HepG2 (cell line): ENCODE data around the gene FAM120AOS. TPM values are rescaled to one million over a fixed set of nuclear protein-coding genes. Genes with fewer than 3 reads are reported as not detected.

Experiments used
- CCDC6 ChIP-seq: sonication (generic); formaldehyde crosslinking; IDR thresholded peaks from 2 replicates; pipeline ENCODE4 v1.8.1; 2022; ENCODE audit warnings: mild to moderate bottlenecking, missing genetic modification reagents, moderate library complexity
- FOXO1 ChIP-seq: sonication (generic); formaldehyde crosslinking; IDR thresholded peaks from 2 replicates; pipeline ENCODE4 v1.4.0; 2020; ENCODE audit warnings: missing genetic modification reagents
- GABPA ChIP-seq, 2 experiments: IDR thresholded peaks; 2 replicates each; pipeline ENCODE4 v1.6.1; 2011 to 2016; ENCODE audit warnings: low read depth in 2 of 2, low read length in 1 of 2, missing biosample characterization in 1 of 2, missing genetic modification characterization in 1 of 2
- HOXA3 ChIP-seq: sonication (generic); formaldehyde crosslinking; IDR thresholded peaks from 2 replicates; pipeline ENCODE4 v1.5.0; 2020; ENCODE audit warnings: missing genetic modification reagents
- MXD4 ChIP-seq: IDR thresholded peaks from 2 replicates; pipeline ENCODE4 v1.6.1; 2016; ENCODE audit warnings: mild to moderate bottlenecking, missing biosample characterization, missing genetic modification reagents
- NPAS2 ChIP-seq: sonication (generic); formaldehyde crosslinking; IDR thresholded peaks from 2 replicates; pipeline ENCODE4 v1.8.0; 2022; ENCODE audit warnings: mild to moderate bottlenecking, missing genetic modification reagents, borderline replicate concordance
- POGZ ChIP-seq: sonication (generic); formaldehyde crosslinking; IDR thresholded peaks from 2 replicates; pipeline ENCODE4 v1.4.0; 2020; ENCODE audit warnings: mild to moderate bottlenecking, missing genetic modification reagents
- SAP130 ChIP-seq: IDR thresholded peaks from 2 replicates; pipeline ENCODE4 v1.6.1; 2016; ENCODE audit warnings: low read depth
- TEAD3 ChIP-seq: optimal IDR thresholded peaks from 2 replicates; pipeline ENCODE3; 2016; ENCODE audit warnings: borderline replicate concordance
- TSC22D2 ChIP-seq: sonication (generic); formaldehyde crosslinking; IDR thresholded peaks from 2 replicates; pipeline ENCODE4 v1.5.1; 2020; ENCODE audit warnings: missing genetic modification reagents, mild to moderate bottlenecking, borderline replicate concordance
- ZC3H13 ChIP-seq: sonication (generic); formaldehyde crosslinking; IDR thresholded peaks from 2 replicates; pipeline ENCODE4 v1.8.1; 2023; ENCODE audit warnings: mild to moderate bottlenecking, missing genetic modification reagents, moderate library complexity
- ZNF143 ChIP-seq: sonication (generic); formaldehyde crosslinking; IDR thresholded peaks from 2 replicates; pipeline ENCODE4 v1.4.0; 2020; ENCODE audit warnings: missing genetic modification reagents
- ZNF367 ChIP-seq: sonication (generic); formaldehyde crosslinking; IDR thresholded peaks from 2 replicates; pipeline ENCODE4 v1.4.0; 2020; ENCODE audit warnings: missing genetic modification reagents, borderline replicate concordance
- ZNF451 ChIP-seq: sonication (generic); formaldehyde crosslinking; IDR thresholded peaks from 2 replicates; pipeline ENCODE4 v1.5.0; 2020; ENCODE audit warnings: mild to moderate bottlenecking, missing genetic modification reagents
- ZNF530 ChIP-seq: sonication (generic); formaldehyde crosslinking; IDR thresholded peaks from 2 replicates; pipeline ENCODE4 v1.5.0; 2020; ENCODE audit warnings: low read depth, mild to moderate bottlenecking, missing genetic modification reagents
- ZNF574 ChIP-seq: sonication (generic); formaldehyde crosslinking; IDR thresholded peaks from 2 replicates; pipeline ENCODE4 v1.4.0; 2020; ENCODE audit warnings: missing genetic modification reagents
- ZNF678 ChIP-seq: sonication (generic); formaldehyde crosslinking; IDR thresholded peaks from 2 replicates; pipeline ENCODE4 v1.4.0; 2020; ENCODE audit warnings: mild to moderate bottlenecking, missing genetic modification reagents
- polyA plus RNA-seq, 8 experiments: library from polyadenylated mRNA; depleted of rRNA in 3 of 8; stranded (reverse) in 7 of 8; unstranded in 1 of 8; fragments of >200 nt; fragmentation: Illumina TruSeq in 4 of 8; extraction: Trizol in 4 of 8; gene quantifications; 2 replicates each; pipeline versions ENCODE4 v1.2.1 to v1.2.3, GENCODE V29; 2011 to 2016; ENCODE audit warnings: low read depth in 4 of 8, missing spikeins in 1 of 8, mixed read lengths in 1 of 8; ENCODE audit not compliant: insufficient read depth in 1 of 8
- total RNA-seq, 5 experiments: library from RNA; depleted of rRNA; stranded (reverse); fragments of >200 nt; fragmentation: Illumina TruSeq; extraction: Trizol; gene quantifications; 2 replicates each; pipeline ENCODE4 v1.2.3, GENCODE V29; 2016; ENCODE audit warnings: low read depth in 1 of 5
- TF ChIP-seq, protein P1 (sequence below): sonication (generic); formaldehyde crosslinking; IDR thresholded peaks from 2 replicates; pipeline ENCODE4 v1.5.1; 2020; ENCODE audit warnings: mild to moderate bottlenecking, missing genetic modification reagents, moderate library complexity
- TF ChIP-seq, protein P2 (sequence below): sonication (generic); formaldehyde crosslinking; IDR thresholded peaks from 2 replicates; pipeline ENCODE4 v1.4.0; 2020; ENCODE audit warnings: missing genetic modification reagents, low read depth, mild to moderate bottlenecking, borderline replicate concordance
- TF ChIP-seq, protein P3 (sequence below): sonication (generic); formaldehyde crosslinking; IDR thresholded peaks from 2 replicates; pipeline ENCODE4 v1.4.0; 2020; ENCODE audit warnings: missing genetic modification reagents

The FAM120AOS gene
- total and polyA plus RNA-seq, 2 of the 13 experiments (the other 11 are each of a cell fraction or from before 2014, with no cell fraction given), result 28.2 to 34.6 TPM

- TF ChIP-seq TEAD3 (CRISPR knock-in tag), result peak; percentile 21
- TF ChIP-seq CCDC6 (CRISPR knock-in tag), result peak; percentile 75; the same call in 1 of the 2 replicates
- 0 out of 2 replicates have a peak, but pooled peaks have one; percentile 50 for TF ChIP-seq ZNF367
- TF ChIP-seq ZNF574, result peak; percentile 64
- TF ChIP-seq FOXO1 (CRISPR knock-in tag), result 0 out of 2 replicates have a peak, but pooled peaks have one; percentile 25
- TF ChIP-seq SAP130 (CRISPR knock-in tag), result peak; percentile 57; the same call in 1 of the 2 replicates
- TF ChIP-seq ZNF143 (CRISPR knock-in tag), result no peak
- TF ChIP-seq, protein P1, sequence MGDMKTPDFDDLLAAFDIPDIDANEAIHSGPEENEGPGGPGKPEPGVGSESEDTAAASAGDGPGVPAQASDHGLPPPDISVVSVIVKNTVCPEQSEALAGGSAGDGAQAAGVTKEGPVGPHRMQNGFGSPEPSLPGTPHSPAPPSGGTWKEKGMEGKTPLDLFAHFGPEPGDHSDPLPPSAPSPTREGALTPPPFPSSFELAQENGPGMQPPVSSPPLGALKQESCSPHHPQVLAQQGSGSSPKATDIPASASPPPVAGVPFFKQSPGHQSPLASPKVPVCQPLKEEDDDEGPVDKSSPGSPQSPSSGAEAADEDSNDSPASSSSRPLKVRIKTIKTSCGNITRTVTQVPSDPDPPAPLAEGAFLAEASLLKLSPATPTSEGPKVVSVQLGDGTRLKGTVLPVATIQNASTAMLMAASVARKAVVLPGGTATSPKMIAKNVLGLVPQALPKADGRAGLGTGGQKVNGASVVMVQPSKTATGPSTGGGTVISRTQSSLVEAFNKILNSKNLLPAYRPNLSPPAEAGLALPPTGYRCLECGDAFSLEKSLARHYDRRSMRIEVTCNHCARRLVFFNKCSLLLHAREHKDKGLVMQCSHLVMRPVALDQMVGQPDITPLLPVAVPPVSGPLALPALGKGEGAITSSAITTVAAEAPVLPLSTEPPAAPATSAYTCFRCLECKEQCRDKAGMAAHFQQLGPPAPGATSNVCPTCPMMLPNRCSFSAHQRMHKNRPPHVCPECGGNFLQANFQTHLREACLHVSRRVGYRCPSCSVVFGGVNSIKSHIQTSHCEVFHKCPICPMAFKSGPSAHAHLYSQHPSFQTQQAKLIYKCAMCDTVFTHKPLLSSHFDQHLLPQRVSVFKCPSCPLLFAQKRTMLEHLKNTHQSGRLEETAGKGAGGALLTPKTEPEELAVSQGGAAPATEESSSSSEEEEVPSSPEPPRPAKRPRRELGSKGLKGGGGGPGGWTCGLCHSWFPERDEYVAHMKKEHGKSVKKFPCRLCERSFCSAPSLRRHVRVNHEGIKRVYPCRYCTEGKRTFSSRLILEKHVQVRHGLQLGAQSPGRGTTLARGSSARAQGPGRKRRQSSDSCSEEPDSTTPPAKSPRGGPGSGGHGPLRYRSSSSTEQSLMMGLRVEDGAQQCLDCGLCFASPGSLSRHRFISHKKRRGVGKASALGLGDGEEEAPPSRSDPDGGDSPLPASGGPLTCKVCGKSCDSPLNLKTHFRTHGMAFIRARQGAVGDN (CRISPR knock-in tag), result peak; percentile 83
- no peak for TF ChIP-seq ZNF530 (CRISPR knock-in tag)
- TF ChIP-seq ZNF678 (CRISPR knock-in tag), result peak; percentile 82; the same call in 1 of the 2 replicates
- TF ChIP-seq HOXA3, result peak; percentile 3; the same call in 1 of the 2 replicates
- 0 out of 2 replicates have a peak, but pooled peaks have one; percentile 28 for TF ChIP-seq MXD4 (CRISPR knock-in tag)
- peak; percentile 56 for TF ChIP-seq GABPA (IDR thresholded peaks at IDR 0.05; ENCODE audit: low read depth, low read length)
- TF ChIP-seq GABPA (CRISPR knock-in tag; IDR thresholded peaks at IDR 0.05; ENCODE audit: low read depth), result no peak
- TF ChIP-seq, protein P2, sequence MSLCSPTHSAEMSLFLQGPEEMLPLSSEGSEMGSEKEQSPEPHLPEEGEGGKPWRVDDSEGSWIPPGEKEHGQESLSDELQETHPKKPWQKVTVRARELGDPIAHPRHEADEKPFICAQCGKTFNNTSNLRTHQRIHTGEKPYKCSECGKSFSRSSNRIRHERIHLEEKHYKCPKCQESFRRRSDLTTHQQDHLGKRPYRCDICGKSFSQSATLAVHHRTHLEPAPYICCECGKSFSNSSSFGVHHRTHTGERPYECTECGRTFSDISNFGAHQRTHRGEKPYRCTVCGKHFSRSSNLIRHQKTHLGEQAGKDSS (CRISPR knock-in tag), result peak; percentile 59; the same call in 1 of the 2 replicates
- peak; percentile 54; the same call in 1 of the 2 replicates for TF ChIP-seq ZC3H13 (CRISPR knock-in tag)
- peak; percentile 65 for TF ChIP-seq ZNF451 (CRISPR knock-in tag)
- TF ChIP-seq POGZ, result no peak
- TF ChIP-seq, protein P3, sequence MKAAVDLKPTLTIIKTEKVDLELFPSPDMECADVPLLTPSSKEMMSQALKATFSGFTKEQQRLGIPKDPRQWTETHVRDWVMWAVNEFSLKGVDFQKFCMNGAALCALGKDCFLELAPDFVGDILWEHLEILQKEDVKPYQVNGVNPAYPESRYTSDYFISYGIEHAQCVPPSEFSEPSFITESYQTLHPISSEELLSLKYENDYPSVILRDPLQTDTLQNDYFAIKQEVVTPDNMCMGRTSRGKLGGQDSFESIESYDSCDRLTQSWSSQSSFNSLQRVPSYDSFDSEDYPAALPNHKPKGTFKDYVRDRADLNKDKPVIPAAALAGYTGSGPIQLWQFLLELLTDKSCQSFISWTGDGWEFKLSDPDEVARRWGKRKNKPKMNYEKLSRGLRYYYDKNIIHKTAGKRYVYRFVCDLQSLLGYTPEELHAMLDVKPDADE, result peak; percentile 77; the same call in 1 of the 2 replicates
- peak; percentile 62; the same call in 1 of the 2 replicates for TF ChIP-seq TSC22D2 (CRISPR knock-in tag)
- no peak for TF ChIP-seq NPAS2 (CRISPR knock-in tag)
These were observed 2.2 kb downstream of the FAM120AOS start, which contains the start of gene FAM120A (continued) for GRCh38 chr9:93450945-93451815.
